ENCODE data around the gene GRIFIN.

GRIFIN gene

GRCh38 chr7:2438775-2439174 is 37.4 kb downstream of the GRIFIN start:
- in situ Hi-C loops (cut with HindIII; ENCODE audit: low sequenced_read_pairs) = loop anchor here (5.0 kb wide), 1 partner anchor 66 kb away; no protein-coding TSS in a partner anchor

- in situ Hi-C loops (cut with HindIII; ENCODE audit: low sequenced_read_pairs) = loop anchor here (5.0 kb wide), 1 partner anchor 66 kb away; no protein-coding TSS in a partner anchor
These were observed 38.0 kb downstream of the GRIFIN start for GRCh38 chr7:2438186-2438585.

GRCh38 chr7:2437537-2438148 is 38.6 kb downstream of the GRIFIN start:
- in situ Hi-C loops (cut with HindIII; ENCODE audit: low sequenced_read_pairs) = loop anchor here (5.0 kb wide), 1 partner anchor 65 kb away; no protein-coding TSS in a partner anchor

- in situ Hi-C loops (cut with HindIII; ENCODE audit: low sequenced_read_pairs) = loop anchor here (5.0 kb wide), 1 partner anchor 65 kb away; no protein-coding TSS in a partner anchor
These were observed 39.1 kb downstream of the GRIFIN start for GRCh38 chr7:2437136-2437535.

GRCh38 chr7:2436341-2437104 is 39.7 kb downstream of the GRIFIN start:
- in situ Hi-C loops (cut with HindIII; ENCODE audit: low sequenced_read_pairs) = loop anchor here (5.0 kb wide), 1 partner anchor 64 kb away; no protein-coding TSS in a partner anchor

- in situ Hi-C loops (cut with HindIII; ENCODE audit: low sequenced_read_pairs) = loop anchor here (5.0 kb wide), 1 partner anchor 63 kb away; no protein-coding TSS in a partner anchor
These were observed 41.1 kb downstream of the GRIFIN start for GRCh38 chr7:2435146-2435545.

- in situ Hi-C loops (cut with HindIII; ENCODE audit: low sequenced_read_pairs) = no loop called here
These were observed 42.3 kb downstream of the GRIFIN start for GRCh38 chr7:2433713-2434550.

- in situ Hi-C loops (cut with HindIII; ENCODE audit: low sequenced_read_pairs) = no loop called here
These were observed 43.1 kb downstream of the GRIFIN start for GRCh38 chr7:2432910-2433712.

- in situ Hi-C loops (cut with HindIII; ENCODE audit: low sequenced_read_pairs) = no loop called here
These were observed 44.8 kb downstream of the GRIFIN start for GRCh38 chr7:2431260-2431867.

- in situ Hi-C loops (cut with HindIII; ENCODE audit: low sequenced_read_pairs) = no loop called here
These were observed 50.4 kb downstream of the GRIFIN start for GRCh38 chr7:2425749-2426148.

Measured in endothelial cell of hepatic sinusoid (primary cell).